ENCODE results near the gene PLSCR2.

PLSCR2 gene

GRCh38 chr3:146407956-146408355 lies 61.4 kb downstream of the PLSCR2 start:
- Histone ChIP-seq H3K27ac (no peak overlapping the region), H3K4me3 (ENCODE audit: low read depth in 1 of 2, low read length in 1 of 2) (no peak overlapping the region), H3K27me3 (no peaks in the 10 kb centered on the region), H3K36me3 (no peaks in the 10 kb centered on the region), H3K4me1 (ENCODE audit: control insufficient read depth in 1 of 2, insufficient read depth in 1 of 2, low read depth in 1 of 2, low read length in 1 of 2) (no peaks in the 10 kb centered on the region), H3K9me3 (no peaks in the 10 kb centered on the region)
- TF ChIP-seq CTCF (IDR thresholded peaks at IDR 0.05): no peak

GRCh38 chr3:146404436-146404835 lies 64.9 kb downstream of the PLSCR2 start:
- no peaks in the 10 kb centered on the region for H3K4me1 ChIP-seq (ENCODE audit: control insufficient read depth in 1 of 2, insufficient read depth in 1 of 2, low read depth in 1 of 2, low read length in 1 of 2)
- H3K36me3 ChIP-seq: no peaks in the 10 kb centered on the region
- H3K27ac ChIP-seq: no peak overlapping the region
- H3K9me3 ChIP-seq: no peaks in the 10 kb centered on the region
- no peak for TF ChIP-seq CTCF (IDR thresholded peaks at IDR 0.05)
- no peak overlapping the region for H3K4me3 ChIP-seq (ENCODE audit: low read depth in 1 of 2, low read length in 1 of 2)
- H3K27me3 ChIP-seq: no peaks in the 10 kb centered on the region

- H3K9me3 ChIP-seq: no peaks in the 10 kb centered on the region
- no peak for TF ChIP-seq CTCF (IDR thresholded peaks at IDR 0.05)
- no peaks in the 10 kb centered on the region for H3K36me3 ChIP-seq
- no peaks in the 10 kb centered on the region for H3K4me1 ChIP-seq (ENCODE audit: control insufficient read depth in 1 of 2, insufficient read depth in 1 of 2, low read depth in 1 of 2, low read length in 1 of 2)
- H3K27ac ChIP-seq: no peak overlapping the region
- H3K27me3 ChIP-seq: no peaks in the 10 kb centered on the region
- H3K4me3 ChIP-seq (ENCODE audit: low read depth in 1 of 2, low read length in 1 of 2): no peak overlapping the region
Measured at GRCh38 chr3:146403792-146404191, 65.6 kb downstream of the PLSCR2 start.

- TF ChIP-seq CTCF (IDR thresholded peaks at IDR 0.05): no peak
- Histone ChIP-seq H3K27ac (no peak overlapping the region), H3K27me3 (no peaks in the 10 kb centered on the region), H3K36me3 (no peaks in the 10 kb centered on the region), H3K9me3 (no peaks in the 10 kb centered on the region), H3K4me1 (ENCODE audit: control insufficient read depth in 1 of 2, insufficient read depth in 1 of 2, low read depth in 1 of 2, low read length in 1 of 2) (no peaks in the 10 kb centered on the region), H3K4me3 (ENCODE audit: low read depth in 1 of 2, low read length in 1 of 2) (no peak overlapping the region)
Measured at GRCh38 chr3:146396792-146397191, 72.6 kb downstream of the PLSCR2 start.

GRCh38 chr3:146395164-146395563 lies 74.2 kb downstream of the PLSCR2 start:
- TF ChIP-seq CTCF (IDR thresholded peaks at IDR 0.05): no peak
- no peaks in the 10 kb centered on the region for H3K36me3 ChIP-seq
- no peak overlapping the region for H3K27ac ChIP-seq
- H3K27me3 ChIP-seq: no peaks in the 10 kb centered on the region
- no peaks in the 10 kb centered on the region for H3K4me1 ChIP-seq (ENCODE audit: control insufficient read depth in 1 of 2, insufficient read depth in 1 of 2, low read depth in 1 of 2, low read length in 1 of 2)
- H3K4me3 ChIP-seq (ENCODE audit: low read depth in 1 of 2, low read length in 1 of 2): no peak overlapping the region
- no peaks in the 10 kb centered on the region for H3K9me3 ChIP-seq

- Histone ChIP-seq H3K27ac (no peak overlapping the region), H3K4me1 (ENCODE audit: control insufficient read depth in 1 of 2, insufficient read depth in 1 of 2, low read depth in 1 of 2, low read length in 1 of 2) (no peaks in the 10 kb centered on the region), H3K9me3 (no peaks in the 10 kb centered on the region), H3K36me3 (no peaks in the 10 kb centered on the region), H3K27me3 (no peaks in the 10 kb centered on the region), H3K4me3 (ENCODE audit: low read depth in 1 of 2, low read length in 1 of 2) (no peak overlapping the region)
- no peak for TF ChIP-seq CTCF (IDR thresholded peaks at IDR 0.05)
Measured at GRCh38 chr3:146390957-146391356, 78.4 kb downstream of the PLSCR2 start.

All from neutrophil (primary cell).